Tibial nerve (tissue), 4 donors: ENCODE results near the gene RNF166. TPM values are rescaled to one million over a fixed set of nuclear protein-coding genes. Genes with fewer than 3 reads are reported as not detected.

Experiments used
- DNase-seq, 2 donors: peaks; one replicate each; pipeline ENCODE4 v3.0.0-alpha.2; 2019; ENCODE audit warnings: low spot score in 2 of 2
- H3K27ac ChIP-seq, 4 donors: fragments of 200-600 bp; sonication (generic) in 3 of 4; one replicate each; pipeline ENCODE4 v1.5.1; 2017 to 2019; ENCODE audit warnings: mild to moderate bottlenecking in 1 of 4
- H3K27me3 ChIP-seq, 2 donors: fragments of 200-600 bp; sonication (generic) in 1 of 2; one replicate each; pipeline versions ENCODE4 v1.5.1 to v1.6.0; 2017 to 2019
- H3K36me3 ChIP-seq, 3 donors: fragments of 200-600 bp; sonication (generic); one replicate each; pipeline ENCODE4 v1.5.1; 2018 to 2019
- H3K4me1 ChIP-seq, 4 donors: fragments of 200-600 bp; sonication (generic) in 3 of 4; one replicate each; pipeline ENCODE4 v1.5.1; 2017 to 2019
- H3K4me3 ChIP-seq, 4 donors: fragments of 200-600 bp; sonication (generic) in 3 of 4; one replicate each; pipeline ENCODE4 v1.5.1; 2017 to 2019; ENCODE audit warnings: mild to moderate bottlenecking in 1 of 4, moderate library complexity in 1 of 4
- H3K9me3 ChIP-seq, 4 donors: fragments of 200-600 bp; sonication (generic) in 3 of 4; one replicate each; pipeline ENCODE4 v1.5.1; 2017 to 2019
- EP300 ChIP-seq, 2 donors: sonication (generic); formaldehyde crosslinking; IDR thresholded peaks; one replicate each; pipeline ENCODE4 v1.6.1; 2017; ENCODE audit warnings: antibody characterized with exemption in 2 of 2, mild to moderate bottlenecking in 1 of 2
- POLR2A ChIP-seq, 2 donors: fragments of 450-650 bp; IDR thresholded peaks; one replicate each; pipeline ENCODE4 v1.6.1; 2017; ENCODE audit warnings: antibody characterized with exemption in 2 of 2, mild to moderate bottlenecking in 2 of 2, moderate library complexity in 2 of 2
- WGBS, 2 donors: methylation state at CpG; one replicate each; pipeline ENCODE4 v1.1.5; 2018; 5-methylcytosine and 5-hydroxymethylcytosine counted together
- total RNA-seq, 4 donors: library from RNA; depleted of rRNA; stranded (reverse); fragments of >200 nt; gene quantifications; one replicate each; pipeline ENCODE4 v1.1.0, GENCODE V29; 2016
- TF ChIP-seq, protein P1 (sequence below), 5 experiments: fragments of 200-600 bp in 3 of 5; fragments of 450-650 bp in 2 of 5; sonication (generic) in 3 of 5; IDR thresholded peaks; one replicate each; pipeline ENCODE4 v1.5.1; 2016 to 2019; ENCODE audit warnings: antibody characterized with exemption in 5 of 5, mild to moderate bottlenecking in 3 of 5, moderate library complexity in 2 of 5

Gene RNF166
- total RNA-seq, 4 donors from 2014 or later = 36.5 to 56.7 (median 43.5) TPM

DNA sequence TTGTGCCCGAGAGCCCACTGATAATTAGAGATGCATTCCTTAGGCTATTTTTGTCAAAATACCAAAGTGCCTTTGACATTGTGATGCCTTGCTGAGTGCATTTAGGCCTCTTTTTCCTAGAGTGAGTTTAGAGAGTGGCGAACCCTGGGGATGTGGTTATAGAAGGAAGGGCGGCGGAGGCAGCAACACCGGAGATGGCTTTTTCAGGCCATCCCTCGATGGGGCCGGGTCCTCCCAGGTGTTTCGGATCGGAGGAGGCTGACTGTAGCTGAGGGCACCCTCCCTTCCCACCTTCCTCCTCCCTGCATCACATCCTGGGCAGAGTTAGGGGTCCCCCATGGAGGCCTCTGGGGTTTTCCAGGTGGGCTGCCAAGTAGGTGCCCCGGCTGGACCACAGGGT lies 13.3 kb downstream of the RNF166 start:
- TF ChIP-seq EP300 (IDR thresholded peaks at IDR 0.05) (no peak), POLR2A (IDR thresholded peaks at IDR 0.05) (no peak)
- TF ChIP-seq, protein P1, sequence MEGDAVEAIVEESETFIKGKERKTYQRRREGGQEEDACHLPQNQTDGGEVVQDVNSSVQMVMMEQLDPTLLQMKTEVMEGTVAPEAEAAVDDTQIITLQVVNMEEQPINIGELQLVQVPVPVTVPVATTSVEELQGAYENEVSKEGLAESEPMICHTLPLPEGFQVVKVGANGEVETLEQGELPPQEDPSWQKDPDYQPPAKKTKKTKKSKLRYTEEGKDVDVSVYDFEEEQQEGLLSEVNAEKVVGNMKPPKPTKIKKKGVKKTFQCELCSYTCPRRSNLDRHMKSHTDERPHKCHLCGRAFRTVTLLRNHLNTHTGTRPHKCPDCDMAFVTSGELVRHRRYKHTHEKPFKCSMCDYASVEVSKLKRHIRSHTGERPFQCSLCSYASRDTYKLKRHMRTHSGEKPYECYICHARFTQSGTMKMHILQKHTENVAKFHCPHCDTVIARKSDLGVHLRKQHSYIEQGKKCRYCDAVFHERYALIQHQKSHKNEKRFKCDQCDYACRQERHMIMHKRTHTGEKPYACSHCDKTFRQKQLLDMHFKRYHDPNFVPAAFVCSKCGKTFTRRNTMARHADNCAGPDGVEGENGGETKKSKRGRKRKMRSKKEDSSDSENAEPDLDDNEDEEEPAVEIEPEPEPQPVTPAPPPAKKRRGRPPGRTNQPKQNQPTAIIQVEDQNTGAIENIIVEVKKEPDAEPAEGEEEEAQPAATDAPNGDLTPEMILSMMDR (IDR thresholded peaks at IDR 0.05) = no peak
- Histone ChIP-seq H3K27me3 (peaks cover 0 to 41% of the 10 kb centered on the region in 2 donors), H3K9me3 (no peaks in the 10 kb centered on the region), H3K36me3 (peaks cover 0 to 30% (median 9%) of the 10 kb centered on the region in 3 donors), H3K27ac (no peak overlapping the region), H3K4me3 (no peak overlapping the region), H3K4me1 (peaks cover 0 to 11% (median 0%) of the 10 kb centered on the region in 4 donors)
- WGBS, 2 donors = 66 to 92% methylated on average over 10 of the region's 10 CpGs
- no peak for DNase-seq

DNA sequence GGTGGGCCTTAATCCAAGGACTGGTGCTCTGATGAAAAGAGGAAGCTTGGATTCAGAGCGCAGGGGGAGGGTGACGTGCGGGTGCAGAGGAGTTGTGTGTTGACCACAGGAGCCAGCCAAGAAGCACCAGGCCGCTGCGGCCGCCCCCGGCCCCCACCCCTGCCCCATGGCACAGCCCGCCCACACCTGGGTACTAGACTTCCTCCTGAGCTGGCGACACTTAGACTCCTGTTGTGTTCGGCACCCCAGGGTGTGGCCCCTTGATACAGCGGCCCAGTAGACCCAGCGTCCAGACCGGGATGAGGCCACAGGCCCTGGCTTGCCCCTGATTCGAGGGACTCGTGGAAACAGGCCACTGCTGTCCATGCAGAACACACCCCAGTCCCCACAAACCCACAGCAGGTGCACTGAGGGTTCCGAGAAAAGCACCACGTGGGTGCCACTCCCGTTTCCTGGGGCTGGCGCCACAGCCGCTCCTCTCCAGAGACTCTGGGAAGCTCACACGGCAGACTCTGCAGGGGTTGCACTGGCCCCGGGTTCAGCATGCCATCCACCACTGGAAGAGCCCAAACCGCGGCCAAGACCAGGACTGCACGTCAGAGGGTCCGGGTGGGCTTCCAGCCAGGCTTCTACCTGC lies 14.2 kb downstream of the RNF166 start:
- H3K27me3 ChIP-seq = peaks cover 0 to 49% of the 10 kb centered on the region in 2 donors

DNA sequence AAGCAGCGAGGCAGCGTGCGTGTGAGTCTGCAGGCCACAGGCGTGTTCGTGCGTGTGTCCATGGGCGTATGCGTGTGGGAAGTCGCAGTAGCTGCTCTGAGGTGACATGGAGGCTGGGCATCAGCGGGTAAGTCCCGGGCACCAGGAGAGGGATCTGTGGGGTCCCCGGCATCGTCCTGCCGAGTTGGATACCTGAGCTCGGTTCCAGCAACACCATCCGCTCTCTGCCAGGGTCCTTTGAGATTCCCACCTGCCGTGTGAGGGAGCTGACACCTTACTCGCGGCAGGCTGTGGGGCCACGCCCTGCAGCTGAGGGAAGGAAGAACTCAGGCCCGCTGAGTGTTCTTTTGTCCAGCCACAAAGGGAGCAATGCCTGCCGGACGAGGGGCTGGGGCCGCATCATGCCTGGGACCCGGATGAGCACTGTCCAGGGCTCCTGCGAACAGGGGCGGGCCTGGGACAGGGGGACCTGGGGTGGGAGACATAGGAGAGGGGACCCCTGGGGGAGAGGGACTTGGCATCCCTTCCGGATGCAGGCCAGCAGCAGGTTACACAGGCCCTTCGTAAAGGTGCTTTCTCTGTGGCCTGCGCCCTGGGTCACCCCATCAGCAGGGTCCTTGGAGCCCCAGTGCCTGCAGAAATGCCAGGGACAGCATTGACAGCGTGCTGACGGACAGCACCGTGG lies 14.9 kb downstream of the RNF166 start:
- DNase-seq = no peak
- H3K4me1 ChIP-seq = peaks cover 0 to 20% (median 6%) of the 10 kb centered on the region in 4 donors
- 80 to 82% methylated on average over 30 to 33 of the region's 33 CpGs for WGBS, 2 donors
- no peak overlapping the region for H3K27ac ChIP-seq
- TF ChIP-seq POLR2A (IDR thresholded peaks at IDR 0.05) (no peak), EP300 (IDR thresholded peaks at IDR 0.05) (no peak)
- TF ChIP-seq, protein P1 (IDR thresholded peaks at IDR 0.05) = no peak
- H3K36me3 ChIP-seq = peaks cover 0 to 14% (median 0%) of the 10 kb centered on the region in 3 donors
- H3K4me3 ChIP-seq = no peak overlapping the region
- H3K27me3 ChIP-seq = peaks cover 0 to 50% of the 10 kb centered on the region in 2 donors
- no peaks in the 10 kb centered on the region for H3K9me3 ChIP-seq

More for the DNA sequence above, 14.2 kb downstream of the RNF166 start:
- DNase-seq = no peak
- 73 to 76% methylated on average over 15 to 16 of the region's 26 CpGs for WGBS, 2 donors
- Histone ChIP-seq H3K36me3 (peaks cover 0 to 22% (median under 1%) of the 10 kb centered on the region in 3 donors), H3K4me3 (no peak overlapping the region), H3K9me3 (no peaks in the 10 kb centered on the region), H3K4me1 (peaks cover 0 to 12% (median 2%) of the 10 kb centered on the region in 4 donors), H3K27ac (no peak overlapping the region)
- TF ChIP-seq POLR2A (IDR thresholded peaks at IDR 0.05) = no peak
- TF ChIP-seq EP300 (IDR thresholded peaks at IDR 0.05) = no peak
- TF ChIP-seq, protein P1 (IDR thresholded peaks at IDR 0.05) = no peak

DNA sequence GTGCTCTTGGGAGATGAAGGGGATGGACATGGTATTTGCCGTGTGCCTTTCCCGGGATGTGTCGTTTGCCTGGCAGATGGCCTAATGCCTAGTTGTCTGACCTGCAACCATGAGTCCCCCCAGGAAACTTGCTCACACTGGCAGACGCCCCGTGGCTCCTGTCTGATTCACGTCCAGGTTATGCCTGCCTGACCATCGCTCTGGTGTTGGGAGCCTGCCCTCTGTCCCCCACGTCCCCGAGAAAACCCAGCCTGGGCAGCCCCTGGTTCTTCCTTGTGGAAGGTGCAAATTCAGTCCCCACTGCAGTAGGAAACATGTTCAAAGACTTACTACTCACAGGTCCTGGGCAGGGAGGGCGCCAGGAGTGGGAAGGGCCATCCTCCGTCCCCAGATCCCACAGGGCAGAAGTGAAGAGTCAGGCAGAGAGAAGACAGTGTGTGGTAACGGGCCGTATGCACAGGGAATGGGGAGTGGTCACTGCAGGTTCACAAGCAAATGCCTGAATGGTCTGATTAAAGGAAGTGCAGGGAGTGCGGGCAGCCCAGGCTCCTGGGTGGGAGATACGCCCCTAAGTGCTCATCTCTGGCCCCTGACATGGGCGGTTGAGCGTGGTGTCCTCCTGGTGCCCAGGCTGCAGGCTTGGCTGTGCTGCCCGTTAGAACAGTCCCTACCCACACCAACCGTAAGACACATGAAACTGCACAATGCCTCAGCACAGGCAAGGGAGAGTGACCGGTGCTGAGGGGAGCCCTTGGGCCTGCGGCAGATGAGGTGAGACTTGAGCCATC lies 15.7 kb downstream of the RNF166 start:
- WGBS, 2 donors = 77 to 80% methylated on average over 19 to 20 of the region's 21 CpGs
- no peak for DNase-seq
- no peak overlapping the region for H3K4me3 ChIP-seq
- H3K27ac ChIP-seq = no peak overlapping the region
- H3K27me3 ChIP-seq = peaks cover 0 to 57% of the 10 kb centered on the region in 2 donors
- no peaks in the 10 kb centered on the region for H3K9me3 ChIP-seq
- H3K4me1 ChIP-seq = peaks cover 0 to 28% (median 14%) of the 10 kb centered on the region in 4 donors
- TF ChIP-seq, protein P1 (IDR thresholded peaks at IDR 0.05) = no peak
- no peak for TF ChIP-seq POLR2A (IDR thresholded peaks at IDR 0.05)
- TF ChIP-seq EP300 (IDR thresholded peaks at IDR 0.05) = no peak
- peaks cover 0 to 6% (median 0%) of the 10 kb centered on the region in 3 donors for H3K36me3 ChIP-seq
